ENCODE measurements around the gene POLK.

DNA sequence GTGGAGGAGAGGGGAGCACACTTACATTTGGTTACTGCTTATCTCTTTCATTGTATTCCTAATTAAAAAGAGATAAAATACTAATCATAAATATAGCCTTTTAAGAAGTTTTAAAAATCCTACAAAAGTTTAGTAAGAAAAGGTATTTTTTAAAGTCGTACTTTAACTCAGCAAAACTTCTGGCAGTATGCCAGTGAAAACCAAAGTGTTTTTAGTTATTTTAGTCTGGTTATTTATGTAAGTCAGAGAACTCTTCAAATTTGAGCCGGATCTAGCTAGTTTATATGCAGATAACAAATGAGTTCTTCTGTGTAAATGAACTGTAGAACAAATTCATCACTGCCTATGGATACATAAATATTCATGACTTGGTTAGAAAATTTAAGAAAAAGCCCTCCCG lies 63.1 kb downstream of the POLK start:
- TF ChIP-seq RAD21 (IDR thresholded peaks at IDR 0.05; ENCODE audit: low read depth) (no peak), EGR1 (IDR thresholded peaks at IDR 0.05) (no peak), FOXM1 (IDR thresholded peaks at IDR 0.05; ENCODE audit: borderline replicate concordance, low read depth) (no peak), TEAD4 (IDR thresholded peaks at IDR 0.05) (no peak), NFIC (IDR thresholded peaks at IDR 0.05) (no peak), CEBPB (IDR thresholded peaks at IDR 0.05) (no peak), EP300 (IDR thresholded peaks at IDR 0.05; ENCODE audit: borderline replicate concordance) (no peak), YY1 (IDR thresholded peaks at IDR 0.05; ENCODE audit: low read depth) (no peak)
- TF ChIP-seq, protein P1, sequence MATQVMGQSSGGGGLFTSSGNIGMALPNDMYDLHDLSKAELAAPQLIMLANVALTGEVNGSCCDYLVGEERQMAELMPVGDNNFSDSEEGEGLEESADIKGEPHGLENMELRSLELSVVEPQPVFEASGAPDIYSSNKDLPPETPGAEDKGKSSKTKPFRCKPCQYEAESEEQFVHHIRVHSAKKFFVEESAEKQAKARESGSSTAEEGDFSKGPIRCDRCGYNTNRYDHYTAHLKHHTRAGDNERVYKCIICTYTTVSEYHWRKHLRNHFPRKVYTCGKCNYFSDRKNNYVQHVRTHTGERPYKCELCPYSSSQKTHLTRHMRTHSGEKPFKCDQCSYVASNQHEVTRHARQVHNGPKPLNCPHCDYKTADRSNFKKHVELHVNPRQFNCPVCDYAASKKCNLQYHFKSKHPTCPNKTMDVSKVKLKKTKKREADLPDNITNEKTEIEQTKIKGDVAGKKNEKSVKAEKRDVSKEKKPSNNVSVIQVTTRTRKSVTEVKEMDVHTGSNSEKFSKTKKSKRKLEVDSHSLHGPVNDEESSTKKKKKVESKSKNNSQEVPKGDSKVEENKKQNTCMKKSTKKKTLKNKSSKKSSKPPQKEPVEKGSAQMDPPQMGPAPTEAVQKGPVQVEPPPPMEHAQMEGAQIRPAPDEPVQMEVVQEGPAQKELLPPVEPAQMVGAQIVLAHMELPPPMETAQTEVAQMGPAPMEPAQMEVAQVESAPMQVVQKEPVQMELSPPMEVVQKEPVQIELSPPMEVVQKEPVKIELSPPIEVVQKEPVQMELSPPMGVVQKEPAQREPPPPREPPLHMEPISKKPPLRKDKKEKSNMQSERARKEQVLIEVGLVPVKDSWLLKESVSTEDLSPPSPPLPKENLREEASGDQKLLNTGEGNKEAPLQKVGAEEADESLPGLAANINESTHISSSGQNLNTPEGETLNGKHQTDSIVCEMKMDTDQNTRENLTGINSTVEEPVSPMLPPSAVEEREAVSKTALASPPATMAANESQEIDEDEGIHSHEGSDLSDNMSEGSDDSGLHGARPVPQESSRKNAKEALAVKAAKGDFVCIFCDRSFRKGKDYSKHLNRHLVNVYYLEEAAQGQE (IDR thresholded peaks at IDR 0.05; ENCODE audit: low read depth) = no peak
